Measurements from ENCODE around the gene MCM3.

DNA sequence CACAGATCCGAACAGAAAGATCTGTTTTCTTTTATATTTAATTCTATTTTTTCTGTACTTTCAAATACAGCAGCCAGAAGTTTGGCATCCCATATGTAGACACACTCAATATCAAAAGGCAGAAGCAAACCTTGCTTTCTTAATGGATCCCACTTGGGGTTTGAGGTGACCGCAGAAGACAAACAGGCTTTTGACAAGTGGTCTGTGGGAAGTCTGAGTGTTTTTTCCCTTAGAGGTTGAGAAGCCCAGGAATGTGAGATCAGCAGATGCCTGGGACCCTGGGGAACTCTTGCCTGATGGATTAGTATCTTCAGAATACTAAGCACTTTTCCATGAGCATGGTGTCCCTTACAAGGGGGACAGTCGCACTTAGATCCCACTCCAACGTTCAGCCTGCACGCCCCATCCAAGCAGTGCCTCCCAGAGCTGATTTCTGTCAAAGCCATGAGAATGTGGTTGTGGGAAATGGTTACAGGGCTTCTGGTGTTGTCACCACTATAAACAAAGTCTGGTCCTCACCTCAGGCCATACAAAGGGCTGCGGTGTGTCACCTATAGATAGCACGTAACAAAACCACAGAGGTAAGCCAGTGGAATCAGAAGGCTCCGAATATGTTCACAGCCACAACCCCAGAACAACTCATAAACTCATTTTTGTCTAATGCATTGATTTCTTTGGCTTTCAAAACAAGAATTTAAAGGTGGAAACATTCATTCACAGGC lies 53.0 kb downstream of the MCM3 start:
- TF ChIP-seq, protein P1, sequence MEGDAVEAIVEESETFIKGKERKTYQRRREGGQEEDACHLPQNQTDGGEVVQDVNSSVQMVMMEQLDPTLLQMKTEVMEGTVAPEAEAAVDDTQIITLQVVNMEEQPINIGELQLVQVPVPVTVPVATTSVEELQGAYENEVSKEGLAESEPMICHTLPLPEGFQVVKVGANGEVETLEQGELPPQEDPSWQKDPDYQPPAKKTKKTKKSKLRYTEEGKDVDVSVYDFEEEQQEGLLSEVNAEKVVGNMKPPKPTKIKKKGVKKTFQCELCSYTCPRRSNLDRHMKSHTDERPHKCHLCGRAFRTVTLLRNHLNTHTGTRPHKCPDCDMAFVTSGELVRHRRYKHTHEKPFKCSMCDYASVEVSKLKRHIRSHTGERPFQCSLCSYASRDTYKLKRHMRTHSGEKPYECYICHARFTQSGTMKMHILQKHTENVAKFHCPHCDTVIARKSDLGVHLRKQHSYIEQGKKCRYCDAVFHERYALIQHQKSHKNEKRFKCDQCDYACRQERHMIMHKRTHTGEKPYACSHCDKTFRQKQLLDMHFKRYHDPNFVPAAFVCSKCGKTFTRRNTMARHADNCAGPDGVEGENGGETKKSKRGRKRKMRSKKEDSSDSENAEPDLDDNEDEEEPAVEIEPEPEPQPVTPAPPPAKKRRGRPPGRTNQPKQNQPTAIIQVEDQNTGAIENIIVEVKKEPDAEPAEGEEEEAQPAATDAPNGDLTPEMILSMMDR (IDR thresholded peaks at IDR 0.05; ENCODE audit: insufficient read depth, low read length) = no peak
- TF ChIP-seq SPI1 (IDR thresholded peaks at IDR 0.05; ENCODE audit: borderline replicate concordance, low read depth) (no peak), REST (IDR thresholded peaks at IDR 0.05; ENCODE audit: insufficient replicate concordance, low read depth) (no peak)

Data from HL-60 (cell line).